GM19351 (cell line): ENCODE results near the gene CARMIL1.
A peak's percentile ranks its signal among the peaks of the same experiment; 100 is the strongest.
"Not testable (repeated sequence)": the region's sequence is repeated elsewhere in the genome, so short reads cannot be mapped to it uniquely, and the experiment has no call there.

Source experiments
- ATAC-seq: cut with Tn5 transposase; IDR thresholded peaks from one replicate; pipeline ENCODE4 v1.9.1; 2021; ENCODE audit warnings: mild to moderate bottlenecking, moderate library complexity; ENCODE audit not compliant: unreplicated experiment

CARMIL1 gene

DNA sequence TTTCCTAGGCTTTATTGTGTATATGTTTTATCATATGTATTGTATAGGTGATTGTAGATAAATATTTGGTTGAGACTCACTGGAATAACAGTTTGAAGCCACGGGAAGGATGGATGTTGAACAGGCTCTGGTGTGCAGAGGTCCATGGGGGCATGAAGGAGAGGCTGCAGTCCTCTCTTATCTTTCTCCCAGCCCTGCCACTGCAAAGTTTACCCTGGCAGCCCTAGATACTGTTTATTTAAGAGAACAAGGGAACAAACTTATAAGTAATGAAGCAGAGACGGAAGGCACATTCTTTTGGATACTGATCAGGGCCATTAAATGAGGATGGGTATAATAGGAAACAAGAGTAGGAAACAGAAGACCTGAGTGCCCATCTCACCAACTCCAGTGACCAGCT lies 269.3 kb downstream of the CARMIL1 start:
- no peak for ATAC-seq

DNA sequence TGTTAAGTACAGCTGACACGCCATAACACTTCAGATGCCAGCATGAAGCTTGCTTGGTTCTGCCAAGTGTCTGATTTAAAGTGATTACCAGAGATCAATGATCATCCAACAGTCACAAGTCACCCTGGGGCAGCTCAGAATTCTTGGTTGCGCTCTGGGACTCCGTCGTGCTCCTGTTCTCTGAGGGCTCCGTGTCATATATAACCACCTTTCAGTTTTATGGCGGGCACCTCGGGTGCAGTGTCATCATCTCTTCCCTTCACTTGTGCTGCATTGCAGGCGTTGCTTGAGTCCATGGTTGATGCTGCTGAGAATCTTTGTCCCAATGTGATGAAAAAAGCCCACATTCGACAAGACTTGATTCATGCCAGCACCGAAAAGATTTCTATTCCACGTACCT lies 271.5 kb downstream of the CARMIL1 start:
- ATAC-seq = no peak

DNA sequence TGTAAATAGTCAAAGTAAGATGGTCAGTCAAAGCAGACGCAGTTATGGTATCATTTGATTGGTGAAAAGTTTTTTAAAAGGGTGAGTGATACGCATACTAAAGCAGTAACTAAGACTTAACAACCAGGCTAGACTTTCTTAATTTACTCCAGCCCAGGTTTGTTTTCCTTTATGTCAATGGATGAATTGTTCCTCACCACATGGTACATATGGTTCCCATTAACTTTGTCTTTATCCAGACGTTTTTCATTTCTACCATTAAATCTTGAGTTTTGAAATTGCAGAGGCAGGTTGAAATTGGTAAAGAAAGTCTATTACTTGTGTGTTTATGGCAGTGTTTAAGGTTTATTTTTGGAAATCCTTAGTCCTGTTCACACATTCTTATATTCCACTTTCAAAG lies 274.3 kb downstream of the CARMIL1 start:
- no peak for ATAC-seq

DNA sequence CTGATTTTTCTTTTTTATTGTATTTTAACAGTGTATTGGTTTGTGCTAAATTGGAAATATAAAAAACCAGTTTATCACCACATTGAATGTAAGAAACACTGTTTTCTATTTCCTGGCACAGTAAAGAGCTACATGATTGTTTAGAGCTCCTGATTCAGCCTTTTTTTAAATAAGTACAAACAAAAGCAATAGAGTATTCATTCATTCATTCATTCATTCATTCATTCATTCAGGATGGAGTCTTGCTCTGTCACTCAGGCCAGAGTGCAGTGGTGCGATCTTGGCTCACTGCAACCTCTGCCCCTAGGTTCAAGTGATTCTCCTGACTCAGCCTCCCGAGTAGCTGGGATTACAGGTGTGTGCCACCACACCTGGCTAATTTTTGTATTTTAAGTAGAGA lies 276.0 kb downstream of the CARMIL1 start:
- ATAC-seq = no peak

- ATAC-seq = peak; percentile 69
Measured at GRCh38 chr6:25556516-25556915, 277.3 kb downstream of the CARMIL1 start.

DNA sequence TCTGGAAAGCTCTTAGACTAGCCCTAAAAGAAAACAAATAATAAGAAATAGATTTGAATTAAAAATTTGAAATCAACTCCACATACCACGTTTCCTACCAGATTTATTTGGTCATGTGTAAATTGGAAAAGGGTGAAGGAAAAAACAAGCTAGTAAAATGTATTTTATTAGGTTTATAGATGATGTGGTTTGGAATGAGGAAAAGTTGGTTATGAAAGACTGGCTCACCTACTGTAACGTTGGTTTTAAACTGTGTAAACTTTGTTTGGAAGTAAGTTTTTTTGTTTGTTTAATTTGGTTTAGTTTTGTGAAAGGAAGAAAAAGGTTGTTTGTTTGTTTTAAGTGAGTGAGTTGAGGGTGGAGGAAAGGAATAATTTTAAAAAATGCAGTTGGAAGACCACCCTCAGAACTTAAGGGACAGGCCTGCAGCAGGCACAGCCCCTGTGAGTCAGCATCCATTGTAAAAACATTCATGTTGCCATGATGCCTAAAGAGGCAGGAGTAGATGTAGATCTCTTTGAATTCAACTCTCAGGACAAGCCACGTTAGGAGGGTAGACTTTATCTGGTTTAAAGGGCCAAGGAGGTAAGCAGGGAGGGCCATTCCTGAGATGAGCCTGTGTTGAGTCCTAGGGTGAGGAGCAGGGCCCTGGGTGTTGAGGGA lies 279.1 kb downstream of the CARMIL1 start:
- ATAC-seq = no peak

DNA sequence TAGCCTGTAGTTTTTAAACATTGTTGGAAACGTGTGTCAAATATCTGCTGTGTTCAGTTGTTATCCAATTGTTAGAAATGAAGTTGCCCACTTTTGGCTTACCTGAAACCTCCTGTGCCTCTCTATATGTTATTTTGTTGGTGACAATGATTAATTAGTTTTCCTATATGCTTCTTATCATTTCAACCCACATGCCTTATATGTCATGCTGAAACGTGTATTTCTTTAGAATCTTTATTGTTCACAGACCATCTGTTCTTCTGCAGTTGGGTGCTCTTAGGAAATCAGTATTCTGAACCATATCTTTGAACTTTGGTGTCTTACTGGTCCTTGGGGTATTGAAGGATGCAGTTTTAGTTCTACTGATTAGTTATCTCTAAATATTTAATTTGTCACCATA lies 281.7 kb downstream of the CARMIL1 start:
- ATAC-seq = no peak

- no peak for ATAC-seq
Measured at GRCh38 chr6:25564943-25565342, 285.8 kb downstream of the CARMIL1 start.

DNA sequence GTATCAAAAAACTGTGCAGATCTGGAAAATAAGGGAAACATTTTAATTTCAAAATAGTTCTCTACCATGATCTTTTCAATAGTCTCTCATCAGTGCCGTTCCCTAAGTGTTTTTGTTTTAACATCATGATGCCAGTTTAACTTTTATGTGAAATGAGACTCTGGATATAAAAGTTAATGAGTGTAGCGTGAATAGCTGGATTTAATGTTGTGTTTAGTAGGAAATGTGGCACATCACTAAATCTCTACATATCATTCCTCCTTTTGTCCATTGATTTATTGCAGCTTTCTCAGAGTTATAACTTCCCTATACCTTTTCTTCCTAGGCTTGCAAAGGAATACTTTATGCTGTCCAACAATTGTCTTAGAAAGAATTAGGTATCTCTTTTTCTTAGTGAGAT lies 291.4 kb downstream of the CARMIL1 start:
- no peak for ATAC-seq

- ATAC-seq = no peak
Measured at GRCh38 chr6:25576919-25577318, 297.7 kb downstream of the CARMIL1 start.

DNA sequence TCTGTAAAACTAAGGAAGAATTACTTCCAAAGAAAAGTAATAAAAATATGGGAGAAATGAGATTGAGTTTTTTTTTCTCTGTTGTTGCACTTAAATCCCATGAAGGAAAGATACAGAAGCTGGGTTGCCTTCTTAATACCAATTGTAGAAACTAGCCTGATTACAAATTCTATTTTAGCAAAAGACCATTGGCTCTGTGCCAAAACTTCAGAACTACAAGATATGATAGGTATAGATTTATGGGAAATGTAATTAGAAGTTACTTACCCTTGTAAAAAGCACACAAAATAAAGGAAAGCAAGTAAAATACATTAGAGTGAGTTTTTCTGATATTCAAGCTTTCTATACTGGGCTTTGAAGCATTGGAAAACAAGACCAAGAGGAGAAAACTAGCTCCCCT lies 299.4 kb downstream of the CARMIL1 start:
- no peak for ATAC-seq

- no peak for ATAC-seq
Measured at GRCh38 chr6:25579391-25579883, 300.3 kb downstream of the CARMIL1 start.

DNA sequence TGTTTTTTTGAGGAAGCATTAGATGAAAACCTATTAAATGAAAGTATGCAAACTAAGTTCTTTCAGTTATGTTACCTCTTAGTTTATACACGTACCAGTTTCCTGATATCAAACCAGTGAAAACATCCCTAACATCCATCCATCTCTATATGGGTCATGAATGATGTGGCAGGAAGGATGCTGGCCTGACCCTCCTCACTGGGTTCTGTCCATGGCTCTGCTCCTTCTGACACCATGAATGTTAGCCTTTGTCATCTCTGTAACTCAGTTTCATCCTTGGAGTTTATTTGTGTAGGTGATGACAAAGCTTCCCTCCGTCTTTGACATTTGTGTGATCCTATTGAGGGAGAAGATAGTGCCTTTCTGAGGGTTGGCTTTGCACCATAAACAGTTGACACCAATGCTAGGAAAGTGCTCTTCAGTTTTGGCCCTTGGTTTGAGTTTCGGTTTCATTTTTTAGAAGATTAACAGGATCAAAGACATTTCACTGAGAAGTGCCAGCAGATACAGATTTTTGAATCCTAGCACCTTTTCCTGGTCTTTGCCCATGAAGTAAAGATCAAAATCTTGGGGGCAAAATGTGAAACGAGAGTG lies 300.8 kb downstream of the CARMIL1 start:
- no peak for ATAC-seq

GRCh38 chr6:25582101-25582500 lies 302.9 kb downstream of the CARMIL1 start:
- ATAC-seq = no peak

DNA sequence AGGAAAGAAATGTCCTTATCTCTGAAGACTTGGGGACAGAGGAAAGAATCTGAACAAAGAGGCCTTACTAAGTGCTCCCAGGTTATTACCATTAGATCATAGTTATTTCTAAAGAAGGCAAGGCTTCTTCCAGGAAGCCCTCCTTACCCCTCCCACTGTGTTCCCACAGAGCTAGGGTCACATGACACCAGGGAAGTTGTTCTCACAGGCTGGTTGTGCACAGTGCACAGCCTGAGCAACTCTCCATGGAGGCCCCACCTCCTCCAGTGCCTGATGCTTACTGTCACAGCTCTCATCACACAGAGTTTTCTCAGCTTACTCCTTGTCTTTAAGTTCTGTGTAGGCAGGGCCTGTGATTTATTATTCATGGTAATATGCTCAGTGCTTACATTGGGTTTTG lies 303.9 kb downstream of the CARMIL1 start:
- ATAC-seq = no peak

- no peak for ATAC-seq
Measured at GRCh38 chr6:25583906-25584305, 304.7 kb downstream of the CARMIL1 start.

DNA sequence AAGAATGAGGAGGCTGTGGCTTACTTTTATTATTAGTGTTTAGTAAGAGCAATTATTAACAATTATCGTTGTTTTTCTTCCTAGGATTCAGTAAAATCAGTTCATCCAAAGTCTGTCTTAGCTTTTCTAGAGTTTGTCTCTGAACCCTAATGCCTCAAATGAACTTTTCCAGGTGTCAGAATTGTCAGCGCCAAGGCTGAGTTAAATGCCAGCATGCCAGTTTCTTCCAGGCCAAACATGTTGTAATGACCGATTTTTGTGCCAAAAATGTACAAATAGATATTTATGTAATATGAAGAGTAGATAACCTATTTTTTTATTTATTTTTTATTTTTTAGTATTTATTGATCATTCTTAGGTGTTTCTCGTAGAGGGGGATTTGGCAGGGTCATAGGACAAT lies 306.1 kb downstream of the CARMIL1 start:
- ATAC-seq = no peak

DNA sequence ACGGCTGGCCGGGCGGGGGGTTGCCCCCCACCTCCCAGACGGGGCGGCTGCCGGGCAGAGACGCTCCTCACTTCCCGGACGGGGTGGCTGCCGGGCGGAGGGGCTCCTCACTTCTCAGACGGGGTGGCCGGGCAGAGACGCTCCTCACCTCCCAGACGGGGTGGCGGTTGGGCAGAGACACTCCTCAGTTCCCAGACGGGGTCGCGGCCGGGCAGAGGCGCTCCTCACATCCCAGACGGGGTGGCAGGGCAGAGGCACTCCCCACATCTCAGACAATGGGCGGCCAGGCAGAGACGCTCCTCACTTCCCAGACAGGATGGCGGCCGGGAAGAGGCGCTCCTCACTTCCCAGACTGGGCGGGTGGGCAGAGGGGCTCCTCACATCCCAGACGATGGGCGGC lies 306.9 kb downstream of the CARMIL1 start:
- not testable (repeated sequence) for ATAC-seq

- ATAC-seq = no peak
Measured at GRCh38 chr6:25586927-25587326, 307.8 kb downstream of the CARMIL1 start.

- ATAC-seq = no peak
Measured at GRCh38 chr6:25590986-25591385, 311.8 kb downstream of the CARMIL1 start.

DNA sequence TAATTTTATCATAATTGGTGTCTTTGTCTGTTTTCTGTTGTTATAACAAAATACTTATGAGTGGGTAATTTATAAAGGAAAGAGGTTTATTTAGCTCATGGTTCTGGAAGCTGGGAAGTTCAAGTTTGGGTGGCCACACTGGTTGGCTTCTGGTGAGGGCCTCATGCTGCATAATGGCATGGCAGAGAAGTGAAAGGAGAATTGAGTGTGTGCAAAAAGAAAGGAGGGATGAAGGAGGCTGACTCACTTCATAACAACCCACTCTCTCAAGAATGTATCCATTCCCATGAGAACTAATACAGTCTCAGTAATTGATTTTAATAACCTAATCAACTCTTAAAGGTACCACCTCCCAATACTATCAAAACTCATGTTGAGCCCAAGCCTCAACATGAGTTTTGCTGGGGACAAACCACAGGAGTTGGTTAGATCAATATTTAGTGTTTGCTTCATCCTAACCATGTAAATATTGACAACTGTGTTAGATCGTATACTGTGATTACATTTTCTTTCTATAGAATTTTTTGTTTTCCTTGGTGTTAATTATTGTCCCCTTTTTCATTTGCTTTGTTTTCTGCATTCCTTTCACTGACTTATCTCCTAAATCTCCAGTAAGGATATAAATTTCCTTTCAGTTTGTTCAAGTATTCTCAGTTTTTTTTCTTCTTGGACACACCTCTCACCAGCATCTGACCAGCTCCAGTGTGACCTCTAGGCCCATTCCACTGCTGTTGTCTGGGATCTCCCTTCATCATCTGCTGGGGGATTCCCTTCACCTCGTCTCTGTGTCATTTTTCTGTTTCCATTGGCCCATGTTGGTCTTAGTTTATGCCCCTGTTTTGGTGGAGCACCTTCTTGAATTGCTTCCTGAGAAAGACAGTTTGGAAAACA lies 318.0 kb downstream of the CARMIL1 start:
- ATAC-seq = no peak
